Measurements from ENCODE around the gene BCAS3.

Gene BCAS3

GRCh38 chr17:60652454-60653247 is 25.0 kb upstream of the BCAS3 start:
- no peaks in the 10 kb centered on the region for H3K36me3 ChIP-seq (ENCODE audit: control insufficient read depth, insufficient read depth, low read length)
- no peaks in the 10 kb centered on the region for H3K9me3 ChIP-seq (ENCODE audit: control insufficient read depth, low read length)
- H3K4me3 ChIP-seq (ENCODE audit: low read depth, low read length): no peak overlapping the region
- peaks cover 2% of the 10 kb centered on the region for H3K4me1 ChIP-seq
- H2AFZ ChIP-seq: no peak overlapping the region
- TF ChIP-seq, protein P1, sequence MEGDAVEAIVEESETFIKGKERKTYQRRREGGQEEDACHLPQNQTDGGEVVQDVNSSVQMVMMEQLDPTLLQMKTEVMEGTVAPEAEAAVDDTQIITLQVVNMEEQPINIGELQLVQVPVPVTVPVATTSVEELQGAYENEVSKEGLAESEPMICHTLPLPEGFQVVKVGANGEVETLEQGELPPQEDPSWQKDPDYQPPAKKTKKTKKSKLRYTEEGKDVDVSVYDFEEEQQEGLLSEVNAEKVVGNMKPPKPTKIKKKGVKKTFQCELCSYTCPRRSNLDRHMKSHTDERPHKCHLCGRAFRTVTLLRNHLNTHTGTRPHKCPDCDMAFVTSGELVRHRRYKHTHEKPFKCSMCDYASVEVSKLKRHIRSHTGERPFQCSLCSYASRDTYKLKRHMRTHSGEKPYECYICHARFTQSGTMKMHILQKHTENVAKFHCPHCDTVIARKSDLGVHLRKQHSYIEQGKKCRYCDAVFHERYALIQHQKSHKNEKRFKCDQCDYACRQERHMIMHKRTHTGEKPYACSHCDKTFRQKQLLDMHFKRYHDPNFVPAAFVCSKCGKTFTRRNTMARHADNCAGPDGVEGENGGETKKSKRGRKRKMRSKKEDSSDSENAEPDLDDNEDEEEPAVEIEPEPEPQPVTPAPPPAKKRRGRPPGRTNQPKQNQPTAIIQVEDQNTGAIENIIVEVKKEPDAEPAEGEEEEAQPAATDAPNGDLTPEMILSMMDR (IDR thresholded peaks at IDR 0.05): no peak
- no peak overlapping the region for H3K4me2 ChIP-seq (ENCODE audit: low read length)
- peaks cover 23% of the 10 kb centered on the region for H3K79me2 ChIP-seq
- no peak overlapping the region for H3K27ac ChIP-seq
- H3K9ac ChIP-seq: no peak overlapping the region
- no peaks in the 10 kb centered on the region for H3K27me3 ChIP-seq (ENCODE audit: control insufficient read depth, insufficient read depth, low read length)

GRCh38 chr17:60653569-60653968 is 24.1 kb upstream of the BCAS3 start:
- TF ChIP-seq, protein P1 (IDR thresholded peaks at IDR 0.05): no peak
- Histone ChIP-seq H3K79me2 (peaks cover 24% of the 10 kb centered on the region), H3K27me3 (ENCODE audit: control insufficient read depth, insufficient read depth, low read length) (no peaks in the 10 kb centered on the region), H3K4me1 (peaks cover 2% of the 10 kb centered on the region), H3K4me2 (ENCODE audit: low read length) (no peak overlapping the region), H2AFZ (no peak overlapping the region), H3K9ac (no peak overlapping the region), H3K9me3 (ENCODE audit: control insufficient read depth, low read length) (no peaks in the 10 kb centered on the region), H3K27ac (no peak overlapping the region), H3K4me3 (ENCODE audit: low read depth, low read length) (no peak overlapping the region), H3K36me3 (ENCODE audit: control insufficient read depth, insufficient read depth, low read length) (no peaks in the 10 kb centered on the region)

GRCh38 chr17:60656499-60656898 is 21.2 kb upstream of the BCAS3 start:
- Histone ChIP-seq H2AFZ (no peak overlapping the region), H3K4me2 (ENCODE audit: low read length) (no peak overlapping the region), H3K9ac (no peak overlapping the region), H3K27me3 (ENCODE audit: control insufficient read depth, insufficient read depth, low read length) (no peaks in the 10 kb centered on the region), H3K9me3 (ENCODE audit: control insufficient read depth, low read length) (no peaks in the 10 kb centered on the region), H3K27ac (no peak overlapping the region), H3K4me3 (ENCODE audit: low read depth, low read length) (no peak overlapping the region), H3K4me1 (peaks cover 5% of the 10 kb centered on the region), H3K79me2 (peaks cover 17% of the 10 kb centered on the region), H3K36me3 (ENCODE audit: control insufficient read depth, insufficient read depth, low read length) (no peaks in the 10 kb centered on the region)
- TF ChIP-seq, protein P1 (IDR thresholded peaks at IDR 0.05): no peak

DNA sequence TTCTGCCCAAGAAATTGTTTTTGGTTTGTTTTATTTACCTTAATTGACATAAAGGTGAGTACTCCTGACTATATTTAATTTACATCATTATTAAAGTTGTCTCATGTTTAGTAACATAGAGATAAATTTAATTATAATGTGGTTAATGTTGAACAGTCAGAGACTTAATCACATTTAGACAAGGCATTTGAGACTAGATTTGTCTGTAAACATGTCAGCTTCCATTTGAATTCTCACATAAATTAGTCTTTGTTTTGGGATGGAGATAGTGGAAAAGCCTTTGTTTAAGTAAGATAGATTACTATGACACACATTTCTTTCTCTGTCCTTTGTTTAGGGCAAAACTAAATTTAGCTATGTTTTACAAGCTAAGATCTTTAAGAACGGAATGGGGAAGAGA is 18.5 kb upstream of the BCAS3 start:
- no peaks in the 10 kb centered on the region for H3K36me3 ChIP-seq (ENCODE audit: control insufficient read depth, insufficient read depth, low read length)
- no peak overlapping the region for H3K9ac ChIP-seq
- H3K4me2 ChIP-seq (ENCODE audit: low read length): no peak overlapping the region
- H3K79me2 ChIP-seq: peaks cover 8% of the 10 kb centered on the region
- H3K27ac ChIP-seq: no peak overlapping the region
- peaks cover 5% of the 10 kb centered on the region for H3K4me1 ChIP-seq
- H3K27me3 ChIP-seq (ENCODE audit: control insufficient read depth, insufficient read depth, low read length): no peaks in the 10 kb centered on the region
- no peak overlapping the region for H2AFZ ChIP-seq
- no peaks in the 10 kb centered on the region for H3K9me3 ChIP-seq (ENCODE audit: control insufficient read depth, low read length)
- TF ChIP-seq, protein P1 (IDR thresholded peaks at IDR 0.05): no peak
- no peak overlapping the region for H3K4me3 ChIP-seq (ENCODE audit: low read depth, low read length)

DNA sequence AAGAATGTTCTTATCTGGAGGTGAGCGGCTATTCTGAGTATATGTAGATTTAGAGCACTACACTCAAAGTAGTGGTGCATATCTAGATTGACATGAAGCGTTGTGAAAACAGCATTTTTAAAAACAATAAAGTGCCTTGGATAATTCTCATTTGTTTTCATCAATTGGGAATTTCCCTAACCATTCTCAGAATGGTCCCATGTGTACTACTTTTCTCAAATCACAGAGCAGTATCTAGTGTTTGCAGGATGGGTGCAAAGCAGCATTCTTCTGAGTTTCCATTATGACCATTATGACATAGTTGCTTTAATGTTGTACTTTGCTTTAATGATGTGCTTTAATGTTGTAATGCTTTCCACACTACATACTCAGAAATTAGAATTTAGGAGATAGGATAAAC is 16.2 kb upstream of the BCAS3 start:
- H3K27me3 ChIP-seq (ENCODE audit: control insufficient read depth, insufficient read depth, low read length): no peaks in the 10 kb centered on the region
- no peak overlapping the region for H2AFZ ChIP-seq
- no peak overlapping the region for H3K9ac ChIP-seq
- H3K9me3 ChIP-seq (ENCODE audit: control insufficient read depth, low read length): no peaks in the 10 kb centered on the region
- peaks cover 5% of the 10 kb centered on the region for H3K4me1 ChIP-seq
- no peak overlapping the region for H3K27ac ChIP-seq
- no peak overlapping the region for H3K4me3 ChIP-seq (ENCODE audit: low read depth, low read length)
- H3K79me2 ChIP-seq: peaks cover 6% of the 10 kb centered on the region
- TF ChIP-seq, protein P1 (IDR thresholded peaks at IDR 0.05): no peak
- no peaks in the 10 kb centered on the region for H3K36me3 ChIP-seq (ENCODE audit: control insufficient read depth, insufficient read depth, low read length)
- H3K4me2 ChIP-seq (ENCODE audit: low read length): no peak overlapping the region
